NOMO-1 (cell line): ENCODE measurements around the gene DUOX2.
A peak's percentile ranks its signal among the peaks of the same experiment; 100 is the strongest.
"Not testable (repeated sequence)": the region's sequence is repeated elsewhere in the genome, so short reads cannot be mapped to it uniquely, and the experiment has no call there.

Experiments used
- DNase-seq, 2 experiments: peaks; one replicate each; lab custom pipeline; 2025; ENCODE audit not compliant: unreplicated experiment in 2 of 2; lab: John Stamatoyannopoulos, UW

The DUOX2 gene

GRCh38 chr15:45102226-45102625 is 11.7 kb downstream of the DUOX2 start:
- DNase-seq: no peak

GRCh38 chr15:45101749-45102148 is 12.2 kb downstream of the DUOX2 start:
- no peak for DNase-seq

GRCh38 chr15:45100884-45101625 is 12.9 kb downstream of the DUOX2 start:
- no peak for DNase-seq

GRCh38 chr15:45099549-45100165 is 14.3 kb downstream of the DUOX2 start:
- no peak for DNase-seq

GRCh38 chr15:45097466-45097865 is 16.5 kb downstream of the DUOX2 start:
- DNase-seq: no peak

- DNase-seq: no peak
Observed at GRCh38 chr15:45095661-45096060, 18.3 kb downstream of the DUOX2 start.

GRCh38 chr15:45094358-45094730 is 19.6 kb downstream of the DUOX2 start:
- no peak for DNase-seq

- no peak for DNase-seq
Observed at GRCh38 chr15:45093622-45094357, 20.2 kb downstream of the DUOX2 start.

- no peak for DNase-seq
Observed at GRCh38 chr15:45093013-45093412, 21.0 kb downstream of the DUOX2 start.

DNA sequence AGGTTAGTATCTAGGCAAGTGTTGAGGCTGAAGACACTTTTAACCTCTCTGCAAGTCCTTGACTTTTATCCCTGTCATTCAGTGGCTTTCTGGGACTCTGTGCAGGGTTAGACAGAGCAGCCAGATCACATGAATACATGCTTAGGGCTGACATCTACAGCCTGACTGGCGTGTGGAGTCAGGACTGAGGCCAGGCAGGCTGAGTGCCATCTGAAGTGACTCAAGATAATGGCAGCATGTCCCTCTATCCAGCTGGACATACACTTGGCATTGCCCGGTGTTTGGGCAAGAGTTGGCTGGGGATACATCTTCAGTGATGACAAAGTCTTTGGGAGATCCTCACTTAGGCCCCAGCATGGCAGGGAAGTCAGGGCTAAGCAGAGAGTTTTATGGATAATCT is 22.4 kb downstream of the DUOX2 start:
- no peak for DNase-seq

GRCh38 chr15:45091161-45091560 is 22.8 kb downstream of the DUOX2 start:
- no peak for DNase-seq

GRCh38 chr15:45089712-45090373 is 24.1 kb downstream of the DUOX2 start:
- DNase-seq: no peak

GRCh38 chr15:45088801-45089711 is 24.9 kb downstream of the DUOX2 start:
- DNase-seq: no peak

DNA sequence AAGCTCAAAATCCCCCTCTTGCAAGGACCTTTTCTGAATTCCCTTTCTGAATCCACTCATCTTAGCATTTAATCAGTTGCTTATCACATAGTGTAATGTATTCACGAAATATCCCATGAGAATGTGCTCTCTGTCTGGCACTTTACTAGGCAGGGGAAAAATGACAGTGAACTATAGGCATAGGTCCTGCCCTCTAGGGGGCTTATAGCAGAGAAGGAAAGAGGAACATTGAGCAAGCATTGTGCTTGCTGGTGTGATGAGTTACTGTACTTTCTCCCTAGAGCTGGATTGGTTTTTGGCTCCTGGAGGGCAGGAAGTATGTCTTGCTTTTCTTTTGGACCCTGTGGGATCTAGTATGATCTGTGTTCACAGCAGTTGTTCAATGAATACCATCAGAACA is 26.5 kb downstream of the DUOX2 start:
- DNase-seq: peak in 1 of 2 experiments; percentile 11

DNA sequence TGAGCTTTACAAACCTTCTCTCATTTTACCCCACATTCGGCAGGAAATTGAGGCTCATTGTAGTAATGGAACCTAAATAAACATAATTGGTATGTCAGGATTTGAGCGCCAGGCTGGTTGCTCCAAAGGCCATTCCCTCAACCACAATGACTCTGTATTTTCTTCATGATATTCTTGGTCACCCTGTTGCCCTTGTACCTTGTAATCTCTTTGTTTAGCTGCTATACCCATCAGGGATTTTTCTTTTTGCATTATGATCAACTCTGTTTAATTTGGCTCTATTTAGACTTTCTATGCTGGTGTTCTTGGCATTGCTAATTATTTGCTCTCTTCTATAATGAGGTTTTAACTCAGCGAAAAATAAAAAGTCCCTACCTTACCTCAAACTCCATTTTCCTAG is 29.8 kb downstream of the DUOX2 start:
- no peak for DNase-seq

GRCh38 chr15:45083223-45083622 is 30.7 kb downstream of the DUOX2 start:
- DNase-seq: no peak

DNA sequence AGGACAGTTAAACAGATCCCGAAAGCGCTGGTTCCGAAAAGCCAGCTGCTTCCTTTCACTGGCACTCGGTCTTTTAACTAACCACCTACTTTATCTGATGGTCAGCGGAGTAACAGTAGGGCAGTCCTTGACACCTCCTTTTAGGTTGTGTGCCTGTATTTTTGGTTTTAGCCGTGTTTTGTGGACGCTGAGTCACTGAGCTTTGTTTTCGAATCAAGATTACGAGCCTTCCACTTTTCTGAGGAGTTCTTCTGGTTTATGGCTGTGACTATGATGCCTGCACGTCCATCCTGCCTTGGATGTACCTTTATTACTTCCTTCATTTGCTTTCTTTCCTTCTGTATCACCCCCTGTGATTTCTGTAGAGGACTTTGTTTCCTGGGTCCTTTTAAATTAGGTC is 31.6 kb downstream of the DUOX2 start:
- not testable (repeated sequence) for DNase-seq

DNA sequence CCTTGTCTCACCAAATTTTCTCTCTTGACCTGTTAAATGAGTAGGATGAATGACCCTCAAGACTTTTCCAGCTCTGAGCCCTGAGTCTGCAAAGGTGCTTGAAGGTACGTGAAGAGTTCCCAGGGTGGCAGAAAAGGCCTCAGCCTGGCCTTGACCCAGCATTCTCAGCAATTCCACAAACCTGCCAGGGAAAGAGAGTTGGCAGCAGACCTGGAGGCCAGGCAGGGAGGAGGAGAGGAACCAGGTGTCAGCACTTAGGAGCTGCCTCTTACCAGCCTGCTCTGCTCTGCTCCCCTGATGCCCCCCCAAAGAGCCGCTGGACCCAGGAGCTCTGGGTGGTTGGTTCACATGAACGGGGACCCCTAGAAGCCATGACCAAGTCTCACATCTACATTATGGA is 33.4 kb downstream of the DUOX2 start:
- DNase-seq: not testable (repeated sequence)

GRCh38 chr15:45079628-45080246 is 34.2 kb downstream of the DUOX2 start:
- not testable (repeated sequence) for DNase-seq

GRCh38 chr15:45079201-45079600 is 34.8 kb downstream of the DUOX2 start:
- not testable (repeated sequence) for DNase-seq
